Sigmoid colon (tissue), 7 donors: Measurements from ENCODE around the gene PDE6B. TPM values are rescaled to one million over a fixed set of nuclear protein-coding genes. Genes with fewer than 3 reads are reported as not detected.

Source experiments
- DNase-seq: peaks from one replicate; pipeline ENCODE4 v3.0.0-alpha.2; 2019
- H3K27ac ChIP-seq, 4 donors: fragments of 200-600 bp; sonication (generic); one replicate each; pipeline ENCODE4 v1.5.1; 2016 to 2019; ENCODE audit warnings: mild to moderate bottlenecking in 1 of 4
- H3K27me3 ChIP-seq, 3 donors: fragments of 200-600 bp; sonication (generic); one replicate each; pipeline ENCODE4 v1.5.1; 2019; ENCODE audit warnings: mild to moderate bottlenecking in 1 of 3
- H3K36me3 ChIP-seq, 4 donors: fragments of 200-600 bp; sonication (generic); one replicate each; pipeline ENCODE4 v1.5.1; 2016 to 2019
- H3K4me1 ChIP-seq, 4 donors: fragments of 200-600 bp; sonication (generic); one replicate each; pipeline ENCODE4 v1.5.1; 2017 to 2019
- H3K4me3 ChIP-seq, 4 donors: fragments of 200-600 bp; sonication (generic); one replicate each; pipeline ENCODE4 v1.5.1; 2017 to 2019; ENCODE audit warnings: mild to moderate bottlenecking in 2 of 4, moderate library complexity in 1 of 4
- H3K9me3 ChIP-seq, 4 donors: fragments of 200-600 bp in 3 of 4; sonication (generic) in 3 of 4; one replicate each; pipeline versions ENCODE4 v1.5.1 to v1.6.1; 2013 to 2019
- EP300 ChIP-seq, 4 donors: sonication (generic); formaldehyde crosslinking; IDR thresholded peaks; one replicate each; pipeline ENCODE4 v1.6.1; 2017; ENCODE audit warnings: antibody characterized with exemption in 4 of 4
- POLR2A ChIP-seq, 2 donors: fragments of 450-650 bp; IDR thresholded peaks; one replicate each; pipeline ENCODE4 v1.6.1; 2016; ENCODE audit warnings: antibody characterized with exemption in 2 of 2, mild to moderate bottlenecking in 2 of 2, moderate library complexity in 2 of 2
- POLR2AphosphoS5 ChIP-seq, 4 donors: sonication (generic); formaldehyde crosslinking; IDR thresholded peaks; one replicate each; pipeline ENCODE4 v1.6.1; 2017; ENCODE audit warnings: antibody characterized with exemption in 4 of 4
- WGBS, 2 donors: extraction: QIAGEN DNeasy Blood & Tissue Kit; methylation state at CpG; one replicate each; pipeline ENCODE4 v1.1.7; 2013; 5-methylcytosine and 5-hydroxymethylcytosine counted together
- intact Hi-C: fragments of 100-400 bp; cut with DNase I; formaldehyde crosslinking; loops from one replicate; pipeline ENCODE4 v1.15.1; 2023
- polyA plus RNA-seq, 3 donors: library from polyadenylated mRNA; stranded (reverse); fragments of 200-250 nt; gene quantifications; one replicate each; pipeline ENCODE4 v1.2.3, GENCODE V29; 2013
- total RNA-seq, 4 donors: library from RNA; depleted of rRNA; stranded (reverse); fragments of >200 nt; gene quantifications; one replicate each; pipeline ENCODE4 v1.1.0, GENCODE V29; 2016
- TF ChIP-seq, protein P1 (sequence below), 4 experiments: fragments of 450-650 bp in 3 of 4; fragments of 200-600 bp in 1 of 4; IDR thresholded peaks; one replicate each; pipeline ENCODE4 v1.5.1; 2016 to 2019; ENCODE audit warnings: antibody characterized with exemption in 4 of 4, mild to moderate bottlenecking in 3 of 4, moderate library complexity in 2 of 4
- donor health status: healthy with polysubstance abuse.
- donor health status: Bipolar disorder and iron deficiency.
- donor health status: healthy.

The PDE6B gene
- total and polyA plus RNA-seq, 7 donors: under 0.01 to 5.4 (median 1.5) TPM; not detected in 1

DNA sequence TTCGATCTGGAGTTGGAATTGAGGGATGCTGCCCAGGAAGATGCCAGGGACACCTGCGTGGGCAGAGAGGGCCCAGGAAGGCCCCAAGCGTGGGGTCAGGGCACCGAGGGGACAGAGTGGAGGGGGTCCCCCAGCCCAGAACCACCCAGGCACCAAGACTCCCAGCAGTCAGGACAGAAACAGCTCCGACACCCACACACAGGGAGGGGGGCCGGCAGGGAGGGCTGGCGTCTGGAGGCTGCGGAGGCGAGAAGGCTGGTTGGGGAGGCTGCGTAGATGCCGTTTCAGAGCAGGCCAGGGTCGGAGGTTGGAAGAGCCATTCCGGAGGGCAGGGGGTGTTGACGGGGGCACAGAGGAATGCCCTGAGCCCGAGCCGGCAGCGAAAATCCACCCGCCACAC is 25.1 kb downstream of the PDE6B start:
- DNase-seq: no peak
- H3K4me1 ChIP-seq: no peaks in the 10 kb centered on the region
- no peak overlapping the region for H3K27ac ChIP-seq
- peaks cover 0 to 59% (median 30%) of the 10 kb centered on the region in 3 donors for H3K27me3 ChIP-seq
- H3K9me3 ChIP-seq: no peaks in the 10 kb centered on the region
- no peak for TF ChIP-seq EP300 (IDR thresholded peaks at IDR 0.05)
- TF ChIP-seq POLR2A (IDR thresholded peaks at IDR 0.05): no peak
- no peak for TF ChIP-seq POLR2AphosphoS5 (IDR thresholded peaks at IDR 0.05)
- TF ChIP-seq, protein P1, sequence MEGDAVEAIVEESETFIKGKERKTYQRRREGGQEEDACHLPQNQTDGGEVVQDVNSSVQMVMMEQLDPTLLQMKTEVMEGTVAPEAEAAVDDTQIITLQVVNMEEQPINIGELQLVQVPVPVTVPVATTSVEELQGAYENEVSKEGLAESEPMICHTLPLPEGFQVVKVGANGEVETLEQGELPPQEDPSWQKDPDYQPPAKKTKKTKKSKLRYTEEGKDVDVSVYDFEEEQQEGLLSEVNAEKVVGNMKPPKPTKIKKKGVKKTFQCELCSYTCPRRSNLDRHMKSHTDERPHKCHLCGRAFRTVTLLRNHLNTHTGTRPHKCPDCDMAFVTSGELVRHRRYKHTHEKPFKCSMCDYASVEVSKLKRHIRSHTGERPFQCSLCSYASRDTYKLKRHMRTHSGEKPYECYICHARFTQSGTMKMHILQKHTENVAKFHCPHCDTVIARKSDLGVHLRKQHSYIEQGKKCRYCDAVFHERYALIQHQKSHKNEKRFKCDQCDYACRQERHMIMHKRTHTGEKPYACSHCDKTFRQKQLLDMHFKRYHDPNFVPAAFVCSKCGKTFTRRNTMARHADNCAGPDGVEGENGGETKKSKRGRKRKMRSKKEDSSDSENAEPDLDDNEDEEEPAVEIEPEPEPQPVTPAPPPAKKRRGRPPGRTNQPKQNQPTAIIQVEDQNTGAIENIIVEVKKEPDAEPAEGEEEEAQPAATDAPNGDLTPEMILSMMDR (IDR thresholded peaks at IDR 0.05): no peak
- WGBS, 2 donors: 74 to 80% methylated on average over 18 of the region's 18 CpGs
- intact Hi-C loops: no loop called here
- no peaks in the 10 kb centered on the region for H3K36me3 ChIP-seq
- H3K4me3 ChIP-seq: no peak overlapping the region

DNA sequence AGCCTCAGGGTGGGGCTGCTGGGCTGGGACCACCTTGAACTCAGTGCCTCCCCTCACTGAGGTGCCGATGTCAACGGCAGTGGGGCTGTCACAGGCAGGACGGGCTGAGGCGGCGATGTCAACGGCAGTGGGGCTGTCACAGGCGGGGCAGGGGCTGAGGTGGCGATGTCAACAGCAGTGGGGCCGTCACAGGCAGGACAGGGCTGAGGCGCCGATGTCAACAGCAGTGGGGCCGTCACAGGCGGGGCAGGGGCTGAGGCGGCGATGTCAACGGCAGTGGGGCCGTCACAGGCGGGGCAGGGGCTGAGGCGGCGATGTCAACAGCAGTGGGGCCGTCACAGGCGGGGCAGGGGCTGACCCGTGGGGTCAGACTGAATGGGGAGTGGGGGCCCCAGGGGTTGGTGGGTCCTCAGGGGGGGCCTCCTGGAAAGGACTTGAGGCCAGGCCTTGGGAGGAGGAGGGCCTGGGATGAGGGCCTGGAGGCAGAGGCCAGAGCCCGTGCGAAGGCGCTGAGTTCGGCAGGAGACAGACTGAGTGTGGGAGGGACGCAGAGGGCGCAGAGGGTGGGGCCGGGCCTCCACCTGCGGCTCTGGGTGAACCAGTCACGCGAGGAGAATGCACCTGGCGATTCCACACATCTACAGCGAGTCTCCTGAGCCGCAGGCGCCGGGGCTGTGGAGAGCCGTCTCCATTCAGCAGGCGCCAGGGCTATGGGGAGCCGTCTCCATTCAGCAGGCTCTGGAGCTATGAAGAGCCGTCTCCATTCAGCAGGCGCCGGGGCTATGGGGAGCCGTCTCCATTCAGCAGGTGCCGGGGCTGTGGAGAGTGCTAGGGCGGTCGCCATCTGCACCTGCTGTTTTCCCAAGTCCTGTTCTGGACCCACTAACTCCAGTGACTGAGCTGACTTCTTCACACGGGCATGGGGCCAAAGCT is 25.8 kb downstream of the PDE6B start:
- TF ChIP-seq, protein P1 (IDR thresholded peaks at IDR 0.05): no peak
- TF ChIP-seq POLR2A (IDR thresholded peaks at IDR 0.05) (no peak), EP300 (IDR thresholded peaks at IDR 0.05) (no peak), POLR2AphosphoS5 (IDR thresholded peaks at IDR 0.05) (no peak)
- H3K4me1 ChIP-seq: no peaks in the 10 kb centered on the region
- intact Hi-C loops: no loop called here
- no peak overlapping the region for H3K4me3 ChIP-seq
- H3K27me3 ChIP-seq: peaks cover 0 to 59% (median 30%) of the 10 kb centered on the region in 3 donors
- WGBS, 2 donors: 11 to 40% methylated on average over 49 of the region's 49 CpGs
- no peak for DNase-seq
- no peaks in the 10 kb centered on the region for H3K9me3 ChIP-seq
- H3K36me3 ChIP-seq: no peaks in the 10 kb centered on the region
- no peak overlapping the region for H3K27ac ChIP-seq

DNA sequence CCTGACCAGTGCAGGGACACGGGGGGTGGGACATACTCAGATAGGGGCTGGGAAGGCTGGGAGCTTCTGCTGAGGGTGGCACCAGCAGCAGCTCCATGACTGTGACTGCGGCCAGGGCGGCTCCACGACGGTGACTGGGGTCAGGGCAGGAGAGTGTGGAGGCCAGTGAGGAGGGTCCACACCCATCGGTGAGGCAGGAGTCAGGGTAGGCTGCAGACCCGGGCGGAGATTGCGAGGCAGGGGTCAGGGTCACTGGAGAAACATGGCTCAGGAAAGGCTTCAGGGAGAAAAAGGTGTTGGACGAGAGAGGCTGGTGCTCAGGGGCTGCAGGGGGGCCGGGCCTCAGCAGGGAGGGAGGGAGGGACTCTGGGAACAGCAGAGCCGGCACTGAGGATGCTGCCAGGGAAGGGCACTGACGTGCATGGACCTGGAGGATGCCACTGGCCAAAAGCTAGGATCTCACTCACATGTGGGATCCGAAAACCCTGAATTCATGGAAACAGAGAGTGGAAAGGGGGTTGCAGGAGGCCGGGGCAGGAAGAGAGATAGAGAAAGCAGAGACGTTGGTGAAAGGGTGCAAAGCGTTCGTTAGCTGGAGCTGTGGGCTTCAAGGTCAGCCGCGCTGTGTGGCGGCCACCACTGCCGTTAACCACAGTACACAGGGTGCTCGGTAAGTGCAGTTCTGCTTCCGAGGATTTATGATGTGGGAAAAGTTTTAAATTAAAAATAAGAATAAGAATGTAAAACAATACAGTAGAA is 26.7 kb downstream of the PDE6B start:
- TF ChIP-seq, protein P1 (IDR thresholded peaks at IDR 0.05): no peak
- TF ChIP-seq EP300 (IDR thresholded peaks at IDR 0.05) (no peak), POLR2A (IDR thresholded peaks at IDR 0.05) (no peak), POLR2AphosphoS5 (IDR thresholded peaks at IDR 0.05) (no peak)
- H3K9me3 ChIP-seq: no peaks in the 10 kb centered on the region
- DNase-seq: no peak

DNA sequence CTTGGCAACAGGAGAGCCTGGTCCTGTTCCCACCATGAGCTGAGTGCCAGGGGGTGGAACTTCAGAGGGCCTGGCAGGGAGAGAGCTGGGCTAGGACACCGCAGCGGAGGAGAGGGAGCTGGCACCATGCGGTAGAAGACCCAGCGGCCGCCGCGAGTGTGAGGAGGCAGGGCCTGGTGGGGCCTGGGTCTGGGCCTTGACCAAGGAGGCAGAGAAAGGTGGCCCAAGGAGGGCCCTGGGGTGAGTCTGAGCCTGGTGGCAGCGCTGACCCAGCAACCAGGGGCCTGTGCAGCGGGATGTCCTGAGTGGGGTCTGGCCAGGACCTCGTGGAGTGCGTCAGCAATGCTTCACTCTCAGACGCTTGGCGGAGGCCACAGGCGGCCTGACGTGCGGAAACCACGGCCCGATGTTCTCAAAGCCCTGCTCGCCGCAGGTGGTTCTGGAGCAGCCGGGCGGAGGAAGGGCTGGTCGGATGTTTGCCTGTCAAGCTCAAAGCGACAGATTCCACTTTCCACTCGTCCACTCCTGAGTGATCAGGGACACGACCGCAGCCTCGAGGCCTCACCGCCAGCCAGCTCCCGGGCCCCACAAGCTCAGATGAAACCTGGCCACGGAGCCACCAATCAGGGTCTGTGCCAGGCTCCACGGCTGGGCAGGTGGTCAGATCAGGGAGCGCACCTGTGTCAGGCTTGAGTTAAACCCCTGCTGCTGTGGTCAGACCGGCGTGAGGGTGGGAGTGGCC is 27.9 kb downstream of the PDE6B start:
- H3K9me3 ChIP-seq: no peaks in the 10 kb centered on the region
- no peaks in the 10 kb centered on the region for H3K4me1 ChIP-seq
- no peak for DNase-seq
- intact Hi-C loops: no loop called here
- no peak overlapping the region for H3K27ac ChIP-seq
- TF ChIP-seq POLR2AphosphoS5 (IDR thresholded peaks at IDR 0.05) (no peak), POLR2A (IDR thresholded peaks at IDR 0.05) (no peak), EP300 (IDR thresholded peaks at IDR 0.05) (no peak)
- TF ChIP-seq, protein P1 (IDR thresholded peaks at IDR 0.05): no peak
- H3K36me3 ChIP-seq: no peaks in the 10 kb centered on the region
- WGBS, 2 donors: 92% methylated on average over 35 of the region's 35 CpGs
- peaks cover 0 to 52% (median 30%) of the 10 kb centered on the region in 3 donors for H3K27me3 ChIP-seq
- H3K4me3 ChIP-seq: no peak overlapping the region

More for the DNA sequence above, 26.7 kb downstream of the PDE6B start:
- 53 to 65% methylated on average over 24 of the region's 24 CpGs for WGBS, 2 donors
- intact Hi-C loops: no loop called here
- Histone ChIP-seq H3K27me3 (peaks cover 0 to 63% (median 30%) of the 10 kb centered on the region in 3 donors), H3K27ac (no peak overlapping the region), H3K4me1 (no peaks in the 10 kb centered on the region), H3K36me3 (no peaks in the 10 kb centered on the region), H3K4me3 (no peak overlapping the region)
